Measurements from ENCODE around the gene CAST.

CAST gene

GRCh38 chr5:96818125-96818788 lies 156.1 kb downstream of the CAST start:
- DNase-seq: no peak
- TF ChIP-seq GATA1 (IDR thresholded peaks at IDR 0.05; ENCODE audit: low read depth, low read length): no peak
- TF ChIP-seq POLR2A (IDR thresholded peaks at IDR 0.05; ENCODE audit: low read length): no peak

- TF ChIP-seq POLR2A (IDR thresholded peaks at IDR 0.05; ENCODE audit: low read length) (no peak), GATA1 (IDR thresholded peaks at IDR 0.05; ENCODE audit: low read depth, low read length) (no peak)
- no peak for DNase-seq
Observed at GRCh38 chr5:96819806-96820205, 157.6 kb downstream of the CAST start.

- TF ChIP-seq GATA1 (IDR thresholded peaks at IDR 0.05; ENCODE audit: low read depth, low read length): no peak
- no peak for TF ChIP-seq POLR2A (IDR thresholded peaks at IDR 0.05; ENCODE audit: low read length)
- no peak for DNase-seq
Observed at GRCh38 chr5:96821260-96821916, 159.2 kb downstream of the CAST start.

DNA sequence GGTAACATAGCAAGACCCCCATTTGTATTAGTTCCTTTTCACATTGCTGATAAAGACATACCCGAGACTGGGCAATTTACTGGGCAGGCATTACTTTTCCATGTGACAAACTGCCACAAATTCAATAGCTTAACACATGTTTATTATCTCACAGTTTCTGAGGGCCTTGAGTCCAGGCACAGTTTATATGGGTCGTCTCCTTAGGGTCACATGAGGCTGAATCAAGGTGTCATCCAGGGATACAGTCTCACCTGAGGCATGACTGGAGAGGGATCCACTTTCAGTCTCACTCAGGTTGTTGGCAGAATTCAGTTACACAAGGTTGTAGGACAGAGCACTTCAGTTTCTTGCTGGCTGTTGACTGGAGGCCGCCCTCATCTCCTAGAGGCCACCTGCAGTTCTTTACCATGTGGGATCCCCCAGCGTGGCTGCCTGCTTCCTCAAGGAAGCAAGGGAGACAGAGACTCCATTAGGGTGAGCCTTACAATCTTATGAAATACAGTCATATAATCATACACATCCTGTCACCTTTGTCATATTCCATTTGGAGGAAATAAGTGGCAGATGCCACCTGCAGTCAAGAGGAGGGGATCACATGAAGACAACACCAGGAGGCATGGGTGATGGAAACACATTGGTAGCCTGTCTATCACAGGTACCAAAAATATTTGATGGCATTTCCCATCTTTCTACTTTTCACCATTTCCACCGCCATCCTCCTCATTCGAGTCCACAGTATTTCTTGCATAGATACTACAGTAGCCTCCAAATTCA lies 160.7 kb downstream of the CAST start:
- no peak for DNase-seq
- TF ChIP-seq POLR2A (IDR thresholded peaks at IDR 0.05; ENCODE audit: low read length) (no peak), GATA1 (IDR thresholded peaks at IDR 0.05; ENCODE audit: low read depth, low read length) (no peak)

GRCh38 chr5:96823900-96824380 lies 161.8 kb downstream of the CAST start:
- peak; percentile 49 to 55 for DNase-seq
- TF ChIP-seq POLR2A (IDR thresholded peaks at IDR 0.05; ENCODE audit: low read length) (no peak), GATA1 (IDR thresholded peaks at IDR 0.05; ENCODE audit: low read depth, low read length) (no peak)

Measured in erythroblast (primary cell).